MG63 (cell line): ENCODE data around the gene CHSY1. TPM values are rescaled to one million over a fixed set of nuclear protein-coding genes. Genes with fewer than 3 reads are reported as not detected.
"Not testable (repeated sequence)": the region's sequence is repeated elsewhere in the genome, so short reads cannot be mapped to it uniquely, and the experiment has no call there.

Source experiments
- DNase-seq: peaks from one replicate; pipeline ENCODE4 v3.0.0-alpha.2; 2020
- H3K27me3 ChIP-seq: fragments of 250-450 bp; sonication (Bioruptor Pico); 2 replicates; pipeline ENCODE4 v1.5.1; 2020; ENCODE audit warnings: mild to moderate bottlenecking, moderate library complexity
- H3K36me3 ChIP-seq: fragments of 250-450 bp; sonication (Bioruptor Pico); 2 replicates; pipeline ENCODE4 v1.5.1; 2020; ENCODE audit warnings: mild to moderate bottlenecking, moderate library complexity
- H3K4me3 ChIP-seq: fragments of 250-450 bp; sonication (Bioruptor Pico); 2 replicates; pipeline ENCODE4 v1.5.1; 2020; ENCODE audit warnings: mild to moderate bottlenecking, moderate library complexity
- H3K9me3 ChIP-seq: fragments of 250-450 bp; sonication (Bioruptor Pico); 2 replicates; pipeline ENCODE4 v1.5.1; 2020; ENCODE audit warnings: mild to moderate bottlenecking, moderate library complexity
- total RNA-seq: library from RNA; depleted of rRNA; stranded (reverse); fragments of >200 nt; shearing (Covaris generic); gene quantifications from 2 replicates; pipeline ENCODE4 v1.2.3, GENCODE V29; 2014; ENCODE audit warnings: low replicate concordance; rRNA removed

Gene CHSY1
- 9.5 and 11.0 TPM in 2 replicates for total RNA-seq

GRCh38 chr15:101251830-101252820 is at the start of gene CHSY1:
TSS of gene CHSY1 (minus strand) at chr15:101252048. CDS start at chr15:101251456, 592 bp downstream.
- no peaks in the 10 kb centered on the region for H3K27me3 ChIP-seq
- peaks cover 33% of the 10 kb centered on the region for H3K36me3 ChIP-seq
- H3K4me3 ChIP-seq, result peak within 1 kb of the TSS; percentile 75
- no peaks in the 10 kb centered on the region for H3K9me3 ChIP-seq
- DNase-seq, result peak; percentile 94

- H3K27me3 ChIP-seq, result no peaks in the 10 kb centered on the region
- peak; percentile 37 for DNase-seq
- peak overlapping the region; percentile 98 for H3K4me3 ChIP-seq
- H3K36me3 ChIP-seq, result peaks cover 26% of the 10 kb centered on the region
- no peaks in the 10 kb centered on the region for H3K9me3 ChIP-seq
Measured at GRCh38 chr15:101296418-101297405, 44.9 kb upstream of the CHSY1 start.

- no peak for DNase-seq
- peaks cover 37% of the 10 kb centered on the region for H3K36me3 ChIP-seq
- H3K27me3 ChIP-seq, result no peaks in the 10 kb centered on the region
- peak overlapping the region; percentile 98 for H3K4me3 ChIP-seq
- no peaks in the 10 kb centered on the region for H3K9me3 ChIP-seq
Measured at GRCh38 chr15:101295607-101296161, 43.8 kb upstream of the CHSY1 start.

GRCh38 chr15:101294731-101295606 is 43.1 kb upstream of the CHSY1 start, which contains the start of gene SNRPA1:
TSS of gene SNRPA1 (minus strand) at chr15:101295248. CDS start at chr15:101295178, 70 bp downstream.
- peaks cover 42% of the 10 kb centered on the region for H3K36me3 ChIP-seq
- no peaks in the 10 kb centered on the region for H3K9me3 ChIP-seq
- peak; percentile 99 for DNase-seq
- no peaks in the 10 kb centered on the region for H3K27me3 ChIP-seq
- peak within 1 kb of the TSS; percentile 98 for H3K4me3 ChIP-seq

GRCh38 chr15:101293122-101293521 is 41.3 kb upstream of the CHSY1 start:
- Histone ChIP-seq H3K27me3 (no peaks in the 10 kb centered on the region), H3K36me3 (peaks cover 57% of the 10 kb centered on the region), H3K9me3 (no peaks in the 10 kb centered on the region), H3K4me3 (peak overlapping the region; percentile 98)
- no peak for DNase-seq

GRCh38 chr15:101288905-101289513 is 37.2 kb upstream of the CHSY1 start:
- Histone ChIP-seq H3K9me3 (no peaks in the 10 kb centered on the region), H3K4me3 (no peak overlapping the region), H3K36me3 (peaks cover 88% of the 10 kb centered on the region), H3K27me3 (no peaks in the 10 kb centered on the region)
- no peak for DNase-seq

GRCh38 chr15:101287342-101287741 is 35.5 kb upstream of the CHSY1 start:
- peaks cover 91% of the 10 kb centered on the region for H3K36me3 ChIP-seq

GRCh38 chr15:101286471-101287114 is 34.7 kb upstream of the CHSY1 start:
- DNase-seq, result no peak
- no peaks in the 10 kb centered on the region for H3K27me3 ChIP-seq
- H3K36me3 ChIP-seq, result peaks cover 91% of the 10 kb centered on the region
- H3K9me3 ChIP-seq, result no peaks in the 10 kb centered on the region
- no peak overlapping the region for H3K4me3 ChIP-seq

More at GRCh38 chr15:101287342-101287741, 35.5 kb upstream of the CHSY1 start:
- not testable (repeated sequence) for H3K4me3 ChIP-seq, DNase-seq, H3K9me3 ChIP-seq, H3K27me3 ChIP-seq

GRCh38 chr15:101283931-101284330 is 32.1 kb upstream of the CHSY1 start:
- no peaks in the 10 kb centered on the region for H3K27me3 ChIP-seq
- no peak for DNase-seq
- peaks cover 91% of the 10 kb centered on the region for H3K36me3 ChIP-seq
- no peak overlapping the region for H3K4me3 ChIP-seq
- no peaks in the 10 kb centered on the region for H3K9me3 ChIP-seq

- Histone ChIP-seq H3K27me3 (no peaks in the 10 kb centered on the region), H3K36me3 (peaks cover 64% of the 10 kb centered on the region), H3K4me3 (no peak overlapping the region), H3K9me3 (no peaks in the 10 kb centered on the region)
- DNase-seq, result no peak
Measured at GRCh38 chr15:101280007-101280406, 28.2 kb upstream of the CHSY1 start.

- peak overlapping the region; percentile 92 for H3K4me3 ChIP-seq
- no peak for DNase-seq
- H3K36me3 ChIP-seq, result peaks cover 67% of the 10 kb centered on the region
- no peaks in the 10 kb centered on the region for H3K9me3 ChIP-seq
- H3K27me3 ChIP-seq, result no peaks in the 10 kb centered on the region
Measured at GRCh38 chr15:101277943-101278564, 26.2 kb upstream of the CHSY1 start.

- H3K27me3 ChIP-seq, result no peaks in the 10 kb centered on the region
- DNase-seq, result peak; percentile 90
- no peaks in the 10 kb centered on the region for H3K9me3 ChIP-seq
- H3K4me3 ChIP-seq, result peak within 1 kb of the TSS; percentile 92
- H3K36me3 ChIP-seq, result peaks cover 67% of the 10 kb centered on the region
Measured at GRCh38 chr15:101277038-101277822, 25.4 kb upstream of the CHSY1 start, which contains the start of gene SELENOS. TSS of gene SELENOS (minus strand) at chr15:101277485. CDS start at chr15:101277417, 68 bp downstream.

GRCh38 chr15:101276501-101277037 is 24.7 kb upstream of the CHSY1 start:
- Histone ChIP-seq H3K9me3 (no peaks in the 10 kb centered on the region), H3K27me3 (no peaks in the 10 kb centered on the region), H3K36me3 (peaks cover 67% of the 10 kb centered on the region), H3K4me3 (peak overlapping the region; percentile 92)
- no peak for DNase-seq
